NCI-H1417 (cell line): Measurements from ENCODE around the gene TWSG1.
"Not testable (repeated sequence)": the region's sequence is repeated elsewhere in the genome, so short reads cannot be mapped to it uniquely, and the experiment has no call there.

Experiments
- DNase-seq, 3 experiments: peaks; one replicate each; lab custom pipeline; 2025; lab: John Stamatoyannopoulos, UW

TWSG1 gene

DNA sequence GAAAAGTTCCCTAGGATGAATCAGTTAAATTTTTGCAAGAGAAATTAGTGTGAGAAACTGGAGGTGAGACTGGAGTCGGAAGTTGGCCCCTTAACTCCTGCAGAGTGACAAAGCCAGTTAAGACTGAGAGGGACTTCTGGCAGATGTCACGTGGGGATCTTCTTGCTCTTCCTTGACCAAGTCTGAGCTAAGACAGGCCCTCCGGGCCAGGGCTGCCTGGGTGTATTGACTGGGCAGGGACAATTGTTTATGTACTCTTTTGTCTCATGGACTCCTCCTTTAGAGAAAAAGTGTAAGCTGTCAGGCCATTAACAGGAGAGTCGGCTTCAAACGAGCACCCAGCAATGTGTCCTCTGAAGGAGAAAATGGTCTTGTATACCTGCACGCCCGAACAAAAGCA, 92.2 kb downstream of the TWSG1 start:
- no peak for DNase-seq

- peak in 2 of 3 experiments; percentile 10 to 53 for DNase-seq
Observed at GRCh38 chr18:9428301-9428706, 93.7 kb downstream of the TWSG1 start.

DNA sequence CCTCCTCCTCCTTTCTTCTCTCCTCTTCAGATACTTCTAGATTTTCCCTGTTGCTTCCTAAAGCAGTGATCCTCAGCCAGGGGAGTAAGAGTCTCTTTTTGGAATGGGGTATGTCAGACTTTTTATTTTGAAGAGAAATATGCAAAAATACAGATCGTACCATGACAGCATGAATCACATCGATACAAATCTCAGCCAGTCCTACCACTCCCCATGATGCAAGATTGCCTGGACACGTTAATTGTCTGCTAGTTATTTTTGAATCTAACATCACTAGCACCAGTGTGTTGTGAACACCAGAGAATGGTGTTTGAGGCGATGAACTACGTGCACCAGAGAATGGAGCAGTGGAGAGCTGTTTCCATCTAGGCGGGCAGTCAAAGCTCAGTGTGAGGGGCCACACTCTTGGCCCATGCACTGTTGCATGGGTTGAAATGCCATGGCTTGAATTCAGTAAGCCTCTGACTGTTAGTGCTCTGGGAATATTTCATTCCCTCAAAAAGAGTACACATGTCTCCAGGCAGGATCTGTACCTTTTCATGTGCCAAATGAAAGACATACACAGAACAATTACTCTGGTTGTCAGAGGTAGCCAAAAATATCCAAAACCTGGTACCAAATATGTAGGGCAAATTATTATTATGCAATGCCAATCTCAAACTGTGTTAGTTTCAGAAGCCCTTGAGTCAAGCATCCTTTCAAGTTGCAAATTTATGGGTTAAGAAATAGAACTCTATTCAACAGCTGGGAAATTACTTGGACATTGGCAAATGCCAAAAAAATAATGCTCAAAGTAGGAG, 94.5 kb downstream of the TWSG1 start:
- no peak for DNase-seq

GRCh38 chr18:9429662-9429993, 95.1 kb downstream of the TWSG1 start:
- no peak for DNase-seq

DNA sequence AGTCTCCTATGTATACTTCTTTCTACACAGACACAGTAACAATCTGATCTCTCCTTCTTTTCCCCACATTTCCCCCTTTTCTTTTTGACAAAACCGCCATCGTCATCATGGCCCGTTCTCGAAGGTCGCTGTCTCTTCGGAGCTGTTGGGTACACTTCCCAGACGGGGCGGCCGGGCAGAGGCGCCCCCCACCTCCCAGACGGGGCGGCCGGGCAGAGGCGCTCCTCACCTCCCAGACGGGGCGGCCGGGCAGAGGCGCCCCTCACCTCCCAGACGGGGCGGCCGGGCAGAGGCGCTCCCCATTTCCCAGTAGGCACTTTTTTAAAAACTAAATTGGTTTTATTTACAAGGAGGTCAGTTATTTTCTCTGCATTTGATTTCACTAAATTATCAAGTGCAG, 95.7 kb downstream of the TWSG1 start:
- DNase-seq: not testable (repeated sequence)

- DNase-seq: no peak
Observed at GRCh38 chr18:9431296-9431695, 96.7 kb downstream of the TWSG1 start.

DNA sequence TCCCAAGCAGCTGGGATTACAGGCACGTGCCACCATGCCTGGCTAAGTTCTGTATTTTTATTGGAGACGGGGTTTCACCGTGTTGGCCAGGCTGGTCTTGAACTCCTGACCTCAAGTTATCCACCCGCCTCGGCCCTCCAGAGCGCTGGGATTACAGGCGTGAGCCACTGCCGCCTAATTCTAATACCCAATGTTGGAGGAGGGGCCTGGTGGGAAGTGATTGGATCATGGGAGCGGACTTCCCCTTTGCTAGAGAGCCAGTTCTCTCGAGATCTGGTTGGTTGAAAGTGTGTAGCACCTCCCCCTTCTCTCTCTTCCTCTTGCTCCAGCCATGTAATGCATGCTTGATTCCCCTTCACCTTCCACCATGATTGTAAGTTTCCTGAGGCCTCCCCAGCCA, 98.5 kb downstream of the TWSG1 start:
- not testable (repeated sequence) for DNase-seq

GRCh38 chr18:9433671-9434121, 99.1 kb downstream of the TWSG1 start:
- DNase-seq: no peak

GRCh38 chr18:9434122-9434701, 99.6 kb downstream of the TWSG1 start:
- DNase-seq: no peak

DNA sequence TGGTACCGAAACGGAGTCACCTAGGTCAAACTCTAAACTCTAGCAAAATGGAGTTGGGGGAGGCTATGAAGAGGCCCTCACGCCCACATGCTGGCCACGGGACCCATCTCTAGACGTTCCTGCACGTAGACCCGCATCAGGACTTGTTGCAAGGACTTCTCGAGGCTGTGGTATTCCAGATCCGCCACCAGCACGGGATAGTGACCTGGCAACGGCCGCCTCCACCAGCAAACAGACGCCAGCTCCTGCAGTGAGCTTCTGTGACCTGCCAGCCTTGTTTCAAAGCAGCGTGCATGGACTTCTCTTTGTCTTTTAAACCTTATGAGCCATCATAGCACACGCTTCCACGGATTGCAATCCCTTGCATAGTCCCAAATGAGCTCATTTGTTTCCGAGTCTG, 100.5 kb downstream of the TWSG1 start:
- DNase-seq: no peak

DNA sequence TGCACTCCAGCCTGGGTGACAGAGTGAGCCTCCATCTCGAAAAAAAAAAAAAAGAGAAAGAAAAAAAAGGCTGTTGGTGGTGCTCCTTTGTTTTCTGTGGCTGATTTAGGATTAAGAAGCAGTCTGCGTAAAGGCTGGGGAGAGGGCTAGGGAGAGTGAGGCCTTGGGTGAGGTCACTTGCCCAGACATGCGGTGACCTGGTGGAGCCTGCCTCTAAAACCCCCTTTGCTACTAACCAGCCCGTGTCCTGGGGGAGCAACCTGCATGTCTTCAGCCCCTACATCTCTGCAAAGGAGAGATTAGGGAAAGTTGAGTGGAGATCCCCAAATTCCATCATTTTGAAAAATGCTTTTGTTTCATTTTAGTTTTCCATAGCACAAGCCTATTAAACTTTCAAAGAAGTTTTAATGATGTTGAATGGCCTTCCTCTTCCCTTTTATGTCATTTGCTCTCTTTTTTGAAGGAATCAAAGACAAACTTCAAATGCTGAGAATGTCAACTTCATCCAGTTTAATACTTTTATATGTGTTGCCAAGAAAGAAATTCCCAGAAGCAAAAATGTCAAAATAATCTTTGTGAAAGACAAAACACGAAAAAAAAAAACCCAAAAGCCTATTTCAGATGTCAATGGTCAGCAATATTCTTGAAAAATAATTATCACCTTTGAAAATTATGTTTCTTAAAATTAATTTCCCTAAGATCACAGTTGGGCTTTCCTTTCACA, 101.8 kb downstream of the TWSG1 start:
- DNase-seq: no peak

GRCh38 chr18:9437021-9437437, 102.5 kb downstream of the TWSG1 start:
- DNase-seq: no peak

- no peak for DNase-seq
Observed at GRCh38 chr18:9437672-9438071, 103.1 kb downstream of the TWSG1 start.

- no peak for DNase-seq
Observed at GRCh38 chr18:9441061-9441460, 106.5 kb downstream of the TWSG1 start.

DNA sequence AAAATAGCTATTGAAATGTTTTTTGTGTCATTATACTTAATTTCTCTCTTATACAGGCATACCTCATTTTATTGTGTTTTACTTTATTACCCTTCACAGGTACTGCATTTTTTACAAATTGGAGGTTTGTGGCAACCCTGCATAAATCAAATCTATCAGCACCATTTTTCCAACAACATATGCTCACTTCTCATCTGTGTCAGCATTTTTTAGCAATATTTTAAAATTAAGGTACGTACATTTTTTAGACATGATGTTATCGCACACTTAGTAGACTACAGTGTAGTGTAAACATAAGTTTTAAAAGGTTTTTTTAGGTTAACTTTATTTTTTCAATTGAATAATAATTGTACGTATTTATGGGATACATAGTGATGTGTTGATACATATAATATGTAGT, 110.0 kb downstream of the TWSG1 start:
- no peak for DNase-seq

DNA sequence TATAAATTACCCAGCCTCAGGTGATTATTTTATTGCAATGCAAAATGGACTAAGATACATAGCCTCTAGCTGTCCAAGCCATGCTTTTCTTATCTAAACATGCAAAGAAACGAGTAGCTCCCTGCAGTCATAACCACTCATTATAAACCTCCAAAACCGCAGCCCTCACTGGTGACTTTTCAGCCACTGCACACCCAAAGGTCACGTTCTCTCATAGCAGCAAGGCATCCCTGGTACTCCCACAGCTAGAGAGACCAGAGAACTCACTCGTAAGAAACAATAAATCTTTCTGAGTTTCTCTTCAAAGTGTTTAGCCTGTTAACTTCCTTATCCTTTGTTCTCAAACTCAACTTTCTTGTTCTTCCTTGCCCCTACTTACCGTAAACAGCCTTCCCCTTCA, 112.3 kb downstream of the TWSG1 start:
- no peak for DNase-seq

DNA sequence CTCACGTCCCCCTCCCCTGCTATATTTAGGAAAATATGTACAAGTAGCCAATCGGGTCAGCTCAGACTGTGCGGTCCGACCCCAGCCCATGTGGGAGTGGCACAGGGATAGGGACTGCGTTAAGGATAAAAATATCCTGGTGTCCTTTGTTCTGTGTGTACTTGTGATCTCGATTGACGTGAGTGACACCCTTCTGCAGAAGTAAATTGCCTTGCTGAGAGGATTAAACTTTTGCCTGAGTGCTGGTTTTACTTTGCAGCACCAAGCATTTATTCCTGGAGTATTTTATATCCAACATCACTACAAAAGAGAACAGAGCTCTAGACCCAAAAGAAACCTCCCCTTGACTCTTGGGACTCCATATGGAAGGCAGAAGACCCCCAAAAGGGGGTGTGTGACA, 112.8 kb downstream of the TWSG1 start:
- no peak for DNase-seq

DNA sequence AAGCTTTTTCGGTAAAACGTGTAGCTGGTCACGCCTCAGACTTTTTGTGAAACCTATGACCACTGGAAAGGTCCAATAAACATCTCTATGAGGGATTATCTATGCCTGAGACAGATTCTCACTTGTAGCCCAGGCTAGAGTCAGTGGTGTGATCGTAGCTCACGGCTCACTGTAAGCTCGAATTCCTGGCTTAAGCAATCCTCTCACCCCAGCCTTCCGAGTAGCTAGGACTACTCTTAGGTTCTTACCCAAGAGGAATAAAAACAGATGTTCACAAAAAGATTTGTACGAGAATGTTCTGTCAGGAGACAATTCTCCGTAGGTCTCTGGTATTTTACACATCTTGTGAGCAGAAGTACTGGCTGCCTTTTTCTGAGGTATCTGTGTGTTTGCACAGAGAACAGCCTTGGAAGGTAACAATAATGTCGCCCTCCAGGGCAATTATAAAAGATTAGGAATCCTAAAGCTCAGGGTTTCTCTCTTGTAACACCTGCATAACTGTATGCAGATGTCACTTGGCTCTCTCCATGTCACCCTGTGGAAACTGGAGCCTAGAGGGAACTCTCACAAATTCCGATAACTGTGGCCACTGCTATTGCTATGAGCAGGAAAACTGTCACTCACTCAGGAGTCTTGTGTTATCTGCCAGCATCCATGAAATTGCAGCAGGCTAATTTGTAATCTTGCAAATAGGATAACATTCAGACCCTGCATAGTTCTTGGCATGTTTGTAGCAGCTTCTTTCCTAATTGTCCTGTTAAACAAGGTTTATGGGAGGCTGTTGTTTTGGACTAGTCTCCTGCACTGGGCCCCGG, 115.2 kb downstream of the TWSG1 start:
- DNase-seq: peak in 1 of 3 experiments; percentile 15

GRCh38 chr18:9450920-9451319, 116.3 kb downstream of the TWSG1 start:
- DNase-seq: not testable (repeated sequence)
